Astrocyte (in vitro differentiated cells and primary cell): ENCODE data around the gene VASN.

Source experiments
- CTCF ChIP-seq: IDR thresholded peaks from 2 replicates; pipeline ENCODE4 v1.5.1; 2011; ENCODE audit warnings: low read depth, mild to moderate bottlenecking, inconsistent platforms, low read length, moderate library complexity; ENCODE audit not compliant: insufficient read depth
- EZH2 ChIP-seq: IDR thresholded peaks from 2 replicates; pipeline ENCODE4 v1.6.1; 2012; ENCODE audit warnings: mild to moderate bottlenecking, low read length, inconsistent platforms; ENCODE audit not compliant: insufficient read depth

GRCh38 chr16:4367393-4367856 lies 4.2 kb upstream of the VASN start:
- no peak for TF ChIP-seq EZH2
- TF ChIP-seq CTCF = no peak
